ENCODE results near the gene DET1. TPM values are rescaled to one million over a fixed set of nuclear protein-coding genes. Genes with fewer than 3 reads are reported as not detected.
"Not testable (repeated sequence)": the region's sequence is repeated elsewhere in the genome, so short reads cannot be mapped to it uniquely, and the experiment has no call there.

DET1 gene
- total RNA-seq, 1 donor from 2014 or later: 9.3 TPM

DNA sequence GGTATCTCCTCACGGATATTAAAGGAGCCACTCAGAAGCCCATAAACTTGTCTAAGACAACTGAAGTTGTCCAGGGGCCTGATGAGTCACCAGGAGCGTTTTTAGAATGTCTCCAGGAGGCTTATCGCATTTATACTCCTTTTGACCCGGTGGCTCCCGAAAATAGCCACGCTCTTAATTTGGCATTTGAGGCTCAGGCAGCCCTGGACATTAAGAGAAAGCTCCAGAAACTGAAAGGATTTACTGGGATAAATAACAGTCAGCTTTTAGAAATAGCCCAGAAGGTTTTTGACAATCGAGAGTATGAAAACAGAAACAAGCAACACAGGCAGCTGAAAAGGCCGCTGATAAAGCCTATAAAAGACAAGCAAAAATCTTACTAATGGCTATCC, 4.1 kb downstream of the DET1 start:
- DNase-seq (ENCODE audit: low spot score): no peak
- intact Hi-C loops (cut with DNase I): no loop called here
- no peak for ATAC-seq

DNA sequence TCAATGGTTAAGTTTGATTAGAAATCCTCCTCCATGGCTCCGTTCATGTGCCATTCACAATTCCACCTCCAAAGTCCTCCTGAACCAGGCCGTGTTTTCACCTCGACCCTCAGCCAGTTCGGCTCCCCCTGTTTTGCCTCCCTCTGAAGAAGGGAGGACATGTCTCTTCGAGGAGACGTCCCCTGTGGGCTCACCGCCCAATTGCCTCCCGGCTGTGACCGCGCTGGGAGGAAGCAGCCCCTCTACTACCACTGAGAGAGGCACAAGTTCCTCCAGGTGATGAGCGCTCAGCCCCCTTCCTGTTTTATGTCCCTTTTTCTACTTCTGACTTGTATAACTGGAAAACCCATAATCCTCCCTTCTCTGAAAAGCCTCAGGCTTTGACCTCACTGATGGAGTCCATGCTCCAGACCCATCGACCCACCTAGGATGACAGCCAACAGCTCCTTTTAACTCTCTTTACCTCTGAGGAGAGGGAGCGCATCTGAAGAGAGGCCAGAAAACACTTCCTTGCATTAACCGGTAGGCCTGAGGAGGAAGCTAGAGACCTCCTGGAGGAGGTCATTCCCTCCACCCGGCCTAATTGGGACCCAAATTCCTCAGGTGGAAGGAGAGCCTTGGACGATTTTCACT, 4.7 kb downstream of the DET1 start:
- DNase-seq (ENCODE audit: low spot score): no peak

DNA sequence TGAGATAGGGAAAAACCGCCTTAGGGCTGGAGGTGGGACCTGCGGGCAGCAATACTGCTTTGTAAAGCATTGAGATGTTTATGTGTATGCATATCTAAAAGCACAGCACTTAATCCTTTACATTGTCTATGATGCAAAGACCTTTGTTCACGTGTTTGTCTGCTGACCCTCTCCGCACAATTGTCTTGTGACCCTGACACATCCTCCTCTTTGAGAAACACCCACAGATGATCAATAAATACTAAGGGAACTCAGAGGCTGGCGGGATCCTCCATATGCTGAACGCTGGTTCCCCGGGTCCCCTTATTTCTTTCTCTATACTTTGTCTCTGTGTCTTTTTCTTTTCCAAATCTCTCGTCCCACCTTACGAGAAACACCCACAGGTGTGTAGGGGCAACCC, 5.4 kb downstream of the DET1 start:
- DNase-seq (ENCODE audit: low spot score); ATAC-seq; intact Hi-C loops (cut with DNase I): not testable (repeated sequence)

More for the DNA sequence above, 4.7 kb downstream of the DET1 start:
- ATAC-seq: no peak
- intact Hi-C loops (cut with DNase I): no loop called here

DNA sequence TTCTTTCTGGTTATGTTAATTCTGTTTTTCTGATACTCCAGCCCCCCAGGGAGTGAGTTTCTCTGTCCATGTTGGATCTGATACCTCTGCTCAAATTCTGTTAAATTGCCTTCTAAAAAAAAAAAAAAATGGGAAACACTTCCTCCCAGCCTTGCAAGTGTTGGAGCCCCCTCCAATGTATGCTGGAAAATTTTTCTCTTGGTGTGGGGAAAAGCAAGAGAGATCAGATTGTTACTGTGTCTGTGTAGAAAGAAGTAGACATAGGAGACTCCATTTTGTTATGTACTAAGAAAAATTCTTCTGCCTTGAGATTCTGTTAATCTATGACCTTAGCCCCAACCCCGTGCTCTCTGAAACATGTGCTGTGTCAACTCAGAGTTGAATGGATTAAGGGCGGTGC, 6.1 kb downstream of the DET1 start:
- DNase-seq (ENCODE audit: low spot score); ATAC-seq; intact Hi-C loops (cut with DNase I): not testable (repeated sequence)

DNA sequence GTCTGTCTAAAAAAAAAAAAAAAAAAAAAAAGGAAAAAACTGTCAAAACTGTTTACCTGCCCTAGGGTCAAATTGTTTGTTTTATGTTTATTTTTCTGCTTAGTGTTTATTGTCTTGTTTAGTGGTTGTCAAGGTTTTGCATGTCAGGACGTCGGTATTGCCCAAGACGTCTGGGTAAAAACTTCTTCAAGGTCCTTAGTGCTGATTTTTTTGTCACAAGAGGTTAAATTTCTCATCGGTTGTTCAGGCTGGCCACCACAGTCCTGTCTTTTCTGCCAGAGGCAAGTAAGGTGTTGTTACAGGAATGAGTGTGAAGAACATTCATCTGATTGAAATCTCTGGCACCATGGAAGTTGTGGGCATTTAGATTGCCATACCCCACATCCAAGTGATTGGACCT, 7.0 kb downstream of the DET1 start:
- no peak for ATAC-seq
- DNase-seq (ENCODE audit: low spot score): no peak
- intact Hi-C loops (cut with DNase I): no loop called here

DNA sequence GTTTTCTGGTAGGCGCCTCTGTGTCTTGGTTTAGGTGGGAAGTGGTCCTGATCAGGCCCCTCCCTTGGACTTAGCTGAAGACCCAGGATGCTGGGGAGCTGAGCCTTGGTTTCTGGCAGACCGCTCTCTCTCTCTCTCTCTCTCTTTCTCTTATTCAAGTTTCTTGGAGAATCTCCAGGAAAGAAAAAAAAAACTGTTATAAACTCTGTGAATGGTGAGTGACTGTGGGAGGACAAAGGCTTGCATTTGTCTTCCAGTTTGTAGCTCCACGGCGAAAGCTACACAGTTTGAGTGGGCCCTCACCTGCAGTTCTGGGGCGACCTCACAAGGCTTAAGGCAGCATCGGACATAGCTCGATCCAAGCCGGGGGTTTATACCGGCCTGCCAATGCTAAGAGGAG, 7.5 kb downstream of the DET1 start:
- no peak for DNase-seq (ENCODE audit: low spot score)
- intact Hi-C loops (cut with DNase I): no loop called here
- peak; percentile 41 for ATAC-seq

DNA sequence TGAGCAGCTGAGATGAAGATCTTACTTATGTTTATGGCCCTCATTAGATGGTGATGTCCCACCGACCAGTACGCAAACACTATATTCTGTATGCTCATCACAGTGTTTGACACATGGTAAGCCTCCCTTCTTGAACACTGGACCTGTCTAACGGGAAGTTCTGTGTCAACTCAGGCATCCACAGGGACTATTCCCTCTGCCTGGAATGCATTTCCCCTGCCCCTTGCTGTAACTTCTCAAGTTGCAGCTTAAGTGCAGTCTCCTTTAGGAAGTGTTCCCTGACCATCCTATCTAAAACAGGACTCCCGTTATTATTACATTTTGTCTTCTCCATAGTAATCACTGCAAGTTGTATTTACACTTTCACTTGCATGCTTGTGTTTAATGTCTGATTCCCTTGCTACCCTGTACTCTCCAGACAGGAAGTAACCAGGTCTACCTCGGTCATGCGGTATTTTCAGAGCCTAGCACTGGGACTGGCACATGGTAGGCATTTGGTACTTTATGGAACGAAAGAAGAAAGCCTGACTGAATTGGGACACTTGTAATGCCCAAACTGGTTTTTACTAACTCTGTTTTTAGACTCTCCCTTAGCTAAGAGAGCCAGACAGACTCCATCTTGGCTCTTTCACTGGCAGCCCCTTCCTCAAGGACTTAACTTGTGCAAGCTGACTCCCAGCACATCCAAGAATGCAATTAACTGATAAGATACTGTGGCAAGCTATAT, 8.7 kb downstream of the DET1 start:
- DNase-seq (ENCODE audit: low spot score) (no peak), ATAC-seq (no peak)
- intact Hi-C loops (cut with DNase I): no loop called here

DNA sequence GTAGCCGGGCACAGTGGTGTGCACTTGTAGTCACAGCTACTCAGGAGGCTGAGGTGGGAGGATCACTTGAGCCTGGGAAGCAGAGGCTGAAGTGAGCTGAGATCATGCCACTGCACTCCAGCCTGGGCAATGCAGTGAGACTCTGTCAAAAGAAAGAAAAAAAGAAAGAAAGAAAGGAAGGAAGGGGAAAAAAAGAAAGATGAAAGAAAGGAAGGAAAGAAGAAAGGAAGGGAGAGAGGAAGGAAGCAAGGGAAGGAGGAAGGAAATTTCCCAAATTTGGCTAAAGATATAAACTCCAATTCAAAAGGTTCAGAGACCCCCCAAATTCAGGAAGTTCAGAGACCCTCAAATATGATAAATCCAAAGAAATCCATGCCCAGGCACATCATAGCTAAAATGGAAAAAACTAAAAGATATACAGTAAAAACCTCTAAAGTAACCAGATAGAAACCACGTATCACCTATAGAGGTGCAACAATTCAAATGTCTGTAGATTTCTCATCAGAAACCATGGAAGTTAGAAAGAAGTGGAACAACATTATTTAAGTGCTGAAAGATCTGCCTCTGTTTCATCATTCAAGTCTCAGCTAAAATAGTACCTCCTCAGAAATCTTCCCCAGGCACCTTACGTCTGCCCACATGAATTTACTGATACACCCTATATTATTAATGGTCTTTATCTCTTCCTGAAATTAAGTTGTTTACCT, 10.7 kb downstream of the DET1 start:
- no peak for DNase-seq (ENCODE audit: low spot score)
- intact Hi-C loops (cut with DNase I): no loop called here
- no peak for ATAC-seq

DNA sequence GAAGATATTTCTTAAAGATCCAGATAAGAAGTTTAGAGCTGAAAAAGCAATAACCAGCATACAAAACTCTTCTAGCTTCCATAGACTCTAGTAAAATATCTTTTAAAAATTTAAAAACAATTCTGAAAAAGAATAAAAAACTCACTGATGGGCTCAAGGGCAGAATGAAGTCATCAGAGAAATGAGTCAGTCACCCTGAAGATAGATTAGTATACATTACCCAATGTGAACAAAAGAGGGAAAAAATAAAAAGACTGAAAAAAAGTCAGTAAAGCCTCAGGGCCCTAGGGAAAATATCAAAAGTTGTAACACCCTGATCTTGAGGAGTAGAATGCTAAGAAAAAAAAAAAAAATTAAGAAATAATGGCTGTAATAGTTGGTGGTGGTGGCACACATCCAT, 11.4 kb downstream of the DET1 start:
- intact Hi-C loops (cut with DNase I): no loop called here
- ATAC-seq: no peak
- DNase-seq (ENCODE audit: low spot score): no peak

DNA sequence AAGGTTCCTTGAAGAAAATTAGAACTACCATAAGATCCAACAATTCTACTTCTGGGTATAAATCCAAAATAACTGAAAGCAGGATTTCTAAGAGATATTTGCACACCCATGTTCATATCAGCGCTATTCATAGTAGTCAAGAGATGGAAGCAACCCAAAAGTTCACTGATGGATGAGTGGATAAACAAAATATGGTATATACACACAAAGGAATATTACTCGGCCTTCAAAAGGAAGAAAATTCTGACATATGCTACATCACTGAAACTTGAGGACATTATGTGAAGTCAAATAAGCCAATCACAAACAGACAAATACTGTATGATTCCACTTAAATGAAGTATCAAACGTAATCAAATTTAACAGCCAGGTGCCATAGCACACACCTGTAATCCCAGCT, 13.1 kb downstream of the DET1 start:
- intact Hi-C loops (cut with DNase I): no loop called here
- DNase-seq (ENCODE audit: low spot score) (no peak), ATAC-seq (no peak)

DNA sequence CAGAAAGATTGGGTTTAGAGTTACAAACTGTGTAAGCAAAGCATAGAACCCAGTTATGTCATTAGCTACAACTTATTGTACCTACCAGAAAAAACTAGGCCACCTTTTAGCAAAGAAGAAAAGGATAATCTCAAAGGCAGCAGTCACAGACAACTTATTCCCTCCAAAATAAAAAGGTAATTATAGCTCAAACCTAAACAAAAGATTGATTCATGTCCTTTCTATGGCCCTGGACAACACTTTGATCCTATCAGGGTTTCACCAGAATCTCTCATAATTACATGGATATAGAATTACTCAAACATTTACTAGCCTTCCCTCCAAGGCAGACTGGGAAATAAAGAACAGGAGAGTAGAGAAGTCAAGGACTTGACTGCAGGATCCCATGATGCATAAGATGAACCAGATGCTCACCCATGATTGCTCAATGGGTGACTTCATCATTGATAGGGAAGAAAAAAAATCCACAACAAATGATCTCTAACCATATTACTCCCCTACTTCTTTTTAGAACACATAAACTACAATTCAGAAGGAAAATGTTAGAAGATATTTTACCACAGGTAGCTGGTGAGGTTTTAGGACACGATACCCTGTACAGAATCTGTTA, 17.4 kb downstream of the DET1 start:
- intact Hi-C loops (cut with DNase I): no loop called here
- ATAC-seq (no peak), DNase-seq (ENCODE audit: low spot score) (no peak)

DNA sequence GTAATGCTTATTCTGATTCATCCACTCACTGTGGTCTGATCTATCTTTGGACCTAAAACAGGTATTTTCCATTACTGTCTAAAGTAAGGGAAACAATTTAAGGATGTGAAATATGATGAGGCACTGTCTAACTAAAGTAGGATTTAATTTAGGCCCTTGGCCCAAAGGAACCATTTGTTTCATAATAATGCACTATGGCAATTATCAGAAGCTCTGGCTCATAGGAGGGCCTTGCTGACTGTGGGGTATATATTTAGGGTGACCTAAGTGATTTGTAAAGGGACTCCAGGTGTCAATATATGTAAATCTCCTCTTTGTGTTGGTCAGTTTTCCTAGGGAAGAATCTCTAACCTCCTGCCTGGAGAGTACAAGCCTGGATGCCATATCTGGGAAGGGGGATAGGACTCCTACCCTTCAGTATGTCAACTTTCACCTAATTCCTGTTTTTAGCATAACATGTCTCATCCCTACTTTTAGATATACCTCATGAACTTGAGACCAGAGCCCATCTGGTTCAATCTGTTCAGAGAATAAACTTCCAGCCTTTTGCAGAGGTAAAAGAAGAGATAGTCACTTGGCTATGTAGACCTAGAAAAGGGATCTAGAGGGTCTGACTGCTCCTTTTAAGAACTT, 20.1 kb downstream of the DET1 start:
- no peak for ATAC-seq
- no peak for DNase-seq (ENCODE audit: low spot score)
- intact Hi-C loops (cut with DNase I): no loop called here

DNA sequence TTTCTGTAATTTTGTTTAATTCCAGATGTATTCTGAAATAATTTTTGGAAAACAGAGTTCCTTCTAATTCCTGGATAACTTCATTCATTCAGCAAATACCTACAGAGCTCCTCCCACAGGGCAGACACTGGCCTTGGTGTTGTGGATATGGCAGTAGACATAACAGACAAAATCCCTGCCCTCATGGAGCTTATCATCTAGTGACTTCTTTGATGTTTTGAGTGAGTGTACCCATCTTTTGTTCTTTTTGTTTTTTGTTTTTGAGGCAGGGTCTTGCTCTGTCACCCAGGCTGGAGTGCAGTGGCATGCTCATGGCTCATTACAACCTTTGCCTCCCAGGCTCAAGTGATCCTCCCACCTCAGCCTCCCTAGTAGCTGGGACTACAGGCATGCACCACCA, 21.1 kb downstream of the DET1 start:
- ATAC-seq: no peak
- intact Hi-C loops (cut with DNase I): no loop called here
- DNase-seq (ENCODE audit: low spot score): no peak

DNA sequence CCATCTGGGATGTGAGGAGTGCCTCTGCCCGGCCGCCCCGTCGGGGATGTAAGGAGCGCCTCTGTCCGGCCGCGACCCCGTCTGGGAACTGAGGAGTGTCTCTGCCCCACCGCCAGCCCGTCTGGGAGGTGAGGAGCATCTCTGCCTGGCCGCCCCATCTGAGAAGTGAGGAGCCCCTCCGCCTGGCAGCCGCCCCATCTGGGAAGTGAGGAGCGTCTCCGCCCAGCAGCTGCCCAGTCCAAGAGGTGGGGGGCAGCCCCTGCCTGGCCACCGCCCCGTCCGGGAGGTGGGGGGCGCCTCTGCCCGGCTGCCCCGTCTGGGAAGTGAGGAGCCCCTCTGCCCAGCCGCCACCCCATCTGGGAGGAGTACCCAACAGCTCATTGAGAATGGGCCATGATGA, 22.4 kb downstream of the DET1 start:
- DNase-seq (ENCODE audit: low spot score); ATAC-seq; intact Hi-C loops (cut with DNase I): not testable (repeated sequence)

DNA sequence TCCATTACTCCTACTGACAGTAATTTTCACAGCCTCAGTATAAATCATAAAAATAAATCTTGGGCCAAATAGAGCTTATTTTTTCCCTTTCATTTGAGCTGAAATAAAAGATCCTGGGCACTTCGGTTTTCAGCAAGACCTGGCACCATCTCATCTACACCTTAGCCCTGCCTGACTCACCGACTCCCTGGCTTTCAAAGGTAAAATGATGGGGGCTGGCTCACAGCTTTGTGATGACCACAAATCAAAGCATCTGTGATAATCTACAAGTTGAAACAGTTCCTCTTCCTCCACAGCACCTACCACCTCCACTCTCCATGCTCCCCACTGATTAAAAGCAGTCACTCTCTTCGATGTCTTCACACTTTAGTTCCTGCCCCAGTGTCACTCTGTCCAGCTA, 27.6 kb downstream of the DET1 start:
- intact Hi-C loops (cut with DNase I): no loop called here
- no peak for DNase-seq (ENCODE audit: low spot score)
- no peak for ATAC-seq

DNA sequence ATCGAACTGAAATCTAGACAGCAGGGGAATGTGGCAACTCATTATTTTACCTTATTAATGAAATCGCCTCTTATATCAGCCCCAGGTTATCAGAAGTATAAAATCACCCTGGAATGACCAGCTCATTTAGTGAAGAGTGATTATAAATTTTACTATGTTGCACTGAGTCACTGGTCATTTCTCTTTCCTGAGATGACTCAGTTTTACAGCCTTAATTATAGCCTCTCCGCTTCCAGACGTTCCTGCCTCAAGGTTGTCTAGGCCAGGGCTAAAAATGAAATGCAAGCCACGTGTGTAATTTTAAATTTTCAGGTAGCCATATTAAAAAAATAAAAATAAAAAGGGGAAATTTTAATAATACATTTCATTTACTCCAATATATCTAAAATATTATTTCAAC, 33.3 kb downstream of the DET1 start:
- ATAC-seq (no peak), DNase-seq (ENCODE audit: low spot score) (no peak)
- intact Hi-C loops (cut with DNase I): no loop called here

DNA sequence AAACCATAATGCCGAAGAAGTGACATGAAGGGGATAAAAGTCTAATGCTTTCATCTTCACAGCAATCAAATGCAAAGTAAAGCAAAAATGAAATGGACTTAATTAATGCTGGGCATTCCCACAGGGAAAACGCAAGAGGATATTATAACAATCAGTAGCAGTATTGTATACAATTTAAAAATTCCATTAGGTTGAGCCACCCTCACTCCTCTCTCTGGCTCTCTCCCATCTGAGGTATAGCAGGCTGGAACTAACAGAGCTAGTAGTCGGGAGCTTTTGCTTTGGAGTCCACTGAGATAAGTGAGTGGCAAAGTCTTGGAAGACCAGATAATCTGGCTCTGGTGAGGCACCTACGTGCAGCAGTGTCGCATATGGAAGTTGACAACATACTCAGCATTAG, 33.9 kb downstream of the DET1 start:
- DNase-seq (ENCODE audit: low spot score) (no peak), ATAC-seq (no peak)
- intact Hi-C loops (cut with DNase I): no loop called here

DNA sequence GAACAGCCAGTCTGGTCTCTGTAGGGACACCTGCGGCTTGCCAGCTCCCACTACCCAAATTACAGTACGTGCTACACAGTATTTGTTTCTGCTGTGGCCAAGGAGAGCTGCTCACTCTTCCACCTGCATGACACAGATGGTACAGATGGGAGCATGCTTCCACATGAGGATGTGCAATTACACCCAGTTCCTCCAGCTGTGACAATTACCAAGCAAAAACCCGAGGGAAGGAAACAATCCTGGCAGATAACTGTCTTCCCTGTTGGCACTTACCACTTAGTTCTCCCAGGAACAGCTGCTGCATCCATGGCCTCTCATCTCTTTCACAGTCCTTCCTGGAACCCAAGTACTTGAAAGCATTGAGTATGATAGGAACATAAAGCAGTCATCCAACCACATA, 34.4 kb downstream of the DET1 start:
- ATAC-seq (no peak), DNase-seq (ENCODE audit: low spot score) (no peak)
- intact Hi-C loops (cut with DNase I): no loop called here

DNA sequence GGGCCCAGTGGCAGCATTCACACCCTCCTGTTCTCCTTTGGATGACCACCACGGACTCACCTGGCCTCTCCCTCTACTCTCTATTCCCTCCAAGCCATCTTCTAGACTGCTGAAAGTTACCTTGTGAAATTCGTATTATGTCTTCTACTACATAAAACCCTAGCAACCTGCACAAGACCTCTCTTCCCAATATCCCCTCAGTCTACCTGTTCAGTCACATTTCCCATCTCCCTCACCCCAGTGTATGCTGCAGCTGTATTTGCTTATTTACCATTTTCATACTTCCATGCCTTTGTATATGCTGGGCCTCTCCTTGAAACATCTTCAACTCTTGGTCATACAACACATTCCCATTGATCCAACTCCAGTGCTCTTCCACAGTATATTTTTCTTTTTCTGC, 35.3 kb downstream of the DET1 start:
- ATAC-seq (no peak), DNase-seq (ENCODE audit: low spot score) (no peak)
- intact Hi-C loops (cut with DNase I): no loop called here

DNA sequence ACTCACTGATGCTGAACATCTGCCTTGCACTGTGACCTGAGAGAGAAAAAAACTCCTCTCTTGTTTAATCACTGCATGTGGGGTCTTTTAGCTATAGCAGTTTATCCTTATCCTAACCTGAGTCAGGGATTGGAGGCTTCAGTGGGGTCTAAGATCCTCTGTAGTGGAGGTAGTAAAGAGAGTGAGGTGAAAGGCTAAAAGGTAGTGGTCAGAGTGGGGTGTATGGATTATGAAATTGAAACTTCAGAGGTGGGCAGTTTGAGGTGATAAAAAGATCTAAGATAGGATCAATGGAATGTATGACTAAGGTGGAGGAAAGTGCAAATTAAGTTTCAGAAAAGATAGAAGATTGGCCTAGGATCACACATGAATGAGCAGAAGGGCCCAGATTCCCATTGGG, 36.5 kb downstream of the DET1 start:
- intact Hi-C loops (cut with DNase I): no loop called here
- ATAC-seq (no peak), DNase-seq (ENCODE audit: low spot score) (no peak)

Data from sciatic nerve (tissue), 2 donors.